SK-N-SH treated with all-trans-retinoic acid at 6 μM for 48 hours (cell line): ENCODE measurements around the gene PLA2G2F.

Experiments
- ATAC-seq: fragments of 200-7000 bp; cut with Tn5 transposase; 3 replicates; pipeline ENCODE4 v1.9.1; 2020; ENCODE audit warnings: mild to moderate bottlenecking, moderate library complexity
- BACH2 ChIP-seq: fragments of 250-450 bp; sonication (Bioruptor Pico); IDR thresholded peaks from 2 replicates; pipeline ENCODE4 v1.9.0; 2021; ENCODE audit warnings: mild to moderate bottlenecking, borderline replicate concordance
- CREB5 ChIP-seq: fragments of 250-450 bp; sonication (Bioruptor Pico); IDR thresholded peaks from 2 replicates; pipeline ENCODE4 v1.5.1; 2020; ENCODE audit warnings: low read depth, mild to moderate bottlenecking, moderate library complexity
- CSDC2 ChIP-seq: fragments of 250-450 bp; sonication (Bioruptor Pico); IDR thresholded peaks from 2 replicates; pipeline ENCODE4 v1.5.0; 2020; ENCODE audit warnings: mild to moderate bottlenecking, moderate library complexity
- CSRNP3 ChIP-seq: fragments of 250-450 bp; sonication (Bioruptor Pico); IDR thresholded peaks from 2 replicates; pipeline ENCODE4 v1.5.1; 2021; ENCODE audit warnings: mild to moderate bottlenecking, moderate library complexity
- ESRRG ChIP-seq: fragments of 250-450 bp; sonication (Bioruptor Pico); IDR thresholded peaks from 2 replicates; pipeline ENCODE4 v1.6.1; 2021; ENCODE audit warnings: mild to moderate bottlenecking
- PATZ1 ChIP-seq: fragments of 250-450 bp; sonication (Bioruptor Pico); IDR thresholded peaks from 2 replicates; pipeline ENCODE4 v1.8.0; 2020; ENCODE audit warnings: mild to moderate bottlenecking, moderate library complexity, borderline replicate concordance
- POU6F1 ChIP-seq: fragments of 250-450 bp; sonication (Bioruptor Pico); IDR thresholded peaks from 2 replicates; pipeline ENCODE4 v1.8.0; 2021; ENCODE audit warnings: low read depth, mild to moderate bottlenecking, moderate library complexity, borderline replicate concordance
- RARB ChIP-seq: fragments of 250-450 bp; sonication (Bioruptor Pico); IDR thresholded peaks from 2 replicates; pipeline ENCODE4 v1.8.0; 2021; ENCODE audit warnings: mild to moderate bottlenecking, moderate library complexity
- SNAI2 ChIP-seq: fragments of 250-450 bp; sonication (Bioruptor Pico); IDR thresholded peaks from 2 replicates; pipeline ENCODE4 v1.5.0; 2020; ENCODE audit warnings: mild to moderate bottlenecking, moderate library complexity
- TCF4 ChIP-seq: fragments of 250-450 bp; sonication (Bioruptor Pico); IDR thresholded peaks from 2 replicates; pipeline ENCODE4 v1.8.0; 2021; ENCODE audit warnings: mild to moderate bottlenecking, moderate library complexity, borderline replicate concordance
- TOX ChIP-seq: fragments of 250-450 bp; sonication (Bioruptor Pico); IDR thresholded peaks from 2 replicates; pipeline ENCODE4 v1.8.0; 2021; ENCODE audit warnings: mild to moderate bottlenecking, moderate library complexity, borderline replicate concordance
- TSHZ2 ChIP-seq: fragments of 250-450 bp; sonication (Bioruptor Pico); IDR thresholded peaks from 2 replicates; pipeline ENCODE4 v1.5.0; 2020; ENCODE audit warnings: mild to moderate bottlenecking, moderate library complexity
- ZC3H10 ChIP-seq: fragments of 250-450 bp; sonication (Bioruptor Pico); IDR thresholded peaks from 2 replicates; pipeline ENCODE4 v1.5.1; 2021; ENCODE audit warnings: mild to moderate bottlenecking, moderate library complexity
- ZFP3 ChIP-seq: fragments of 250-450 bp; sonication (Bioruptor Pico); IDR thresholded peaks from 2 replicates; pipeline ENCODE4 v1.5.0; 2020; ENCODE audit warnings: mild to moderate bottlenecking, moderate library complexity
- ZFP30 ChIP-seq: fragments of 450-650 bp; formaldehyde crosslinking; IDR thresholded peaks from 2 replicates; pipeline ENCODE4 v1.5.0; 2022; ENCODE audit warnings: mild to moderate bottlenecking, moderate library complexity
- ZNF565 ChIP-seq: fragments of 450-650 bp; formaldehyde crosslinking; conservative IDR thresholded peaks from 2 replicates; pipeline ENCODE4 v1.5.0; 2020; ENCODE audit warnings: low read depth, mild to moderate bottlenecking, moderate library complexity
- ZNF8 ChIP-seq: fragments of 450-650 bp; formaldehyde crosslinking; IDR thresholded peaks from 2 replicates; pipeline ENCODE4 v1.5.0; 2020; ENCODE audit warnings: mild to moderate bottlenecking, moderate library complexity

PLA2G2F gene

GRCh38 chr1:20187103-20187812 lies 48.1 kb downstream of the PLA2G2F start:
- TF ChIP-seq ZC3H10 (CRISPR knock-in tag) (no peak), PATZ1 (CRISPR knock-in tag) (no peak), ZNF565 (CRISPR knock-in tag) (no peak), ZFP30 (CRISPR knock-in tag) (no peak), BACH2 (CRISPR knock-in tag) (no peak), ZNF8 (CRISPR knock-in tag) (no peak), TCF4 (no peak)
- ATAC-seq, result no peak

- no peak for ATAC-seq
- no peak for TF ChIP-seq BACH2 (CRISPR knock-in tag)
- TF ChIP-seq CREB5 (CRISPR knock-in tag), result no peak
- no peak for TF ChIP-seq SNAI2 (CRISPR knock-in tag)
- TF ChIP-seq TSHZ2 (CRISPR knock-in tag), result no peak
- no peak for TF ChIP-seq ZNF8 (CRISPR knock-in tag)
- TF ChIP-seq TOX (CRISPR knock-in tag), result no peak
- TF ChIP-seq, all 23 proteins: peak for 0
Measured at GRCh38 chr1:20187813-20188454, 48.8 kb downstream of the PLA2G2F start.

- TF ChIP-seq ZNF8 (CRISPR knock-in tag) (no peak), SNAI2 (CRISPR knock-in tag) (no peak), TOX (CRISPR knock-in tag) (no peak), ESRRG (no peak), CSRNP3 (CRISPR knock-in tag) (no peak), CREB5 (CRISPR knock-in tag) (no peak), PATZ1 (CRISPR knock-in tag) (no peak), RARB (CRISPR knock-in tag) (no peak), ZNF565 (CRISPR knock-in tag) (no peak), ZFP30 (CRISPR knock-in tag) (no peak), POU6F1 (CRISPR knock-in tag) (no peak), TCF4 (no peak), ZFP3 (CRISPR knock-in tag) (no peak), CSDC2 (CRISPR knock-in tag) (no peak)
- TF ChIP-seq, all 23 proteins: peak for 0
- ATAC-seq, result no peak
Measured at GRCh38 chr1:20188455-20188817, 49.3 kb downstream of the PLA2G2F start.
